ENCODE results near the gene SEC22A.

DNA sequence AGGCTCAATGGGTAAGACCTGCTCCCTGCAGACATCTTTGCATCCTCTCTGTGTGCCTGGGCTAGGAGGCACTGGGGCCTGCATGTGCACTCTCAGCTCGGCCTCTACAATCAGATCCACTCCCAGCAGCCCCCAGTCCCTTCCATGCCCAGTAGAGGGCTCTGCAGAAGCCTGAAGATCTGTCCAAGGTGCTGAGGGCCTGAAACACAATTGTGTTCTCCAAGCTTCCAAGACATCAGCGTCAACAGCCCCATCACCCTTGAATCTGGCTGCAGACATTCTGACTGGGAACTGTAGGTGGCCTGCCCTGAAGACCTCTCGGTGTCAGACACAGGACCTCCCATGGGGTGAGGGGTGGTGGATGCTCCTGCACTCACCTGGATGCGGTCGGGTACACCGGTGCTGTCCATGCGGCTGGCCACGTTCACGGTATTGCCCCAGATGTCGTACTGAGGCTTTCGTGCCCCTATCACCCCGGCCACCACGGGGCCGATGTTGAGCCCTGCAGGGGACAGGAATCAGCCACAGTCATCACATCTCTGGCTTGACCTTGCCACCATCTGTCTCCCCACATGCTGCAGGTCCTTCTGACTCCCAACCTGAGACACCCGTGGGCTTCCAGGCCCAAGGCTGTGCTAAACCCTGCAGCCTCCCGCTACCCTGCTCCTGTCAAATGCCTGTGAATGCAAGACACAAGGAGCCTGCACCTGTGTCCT lies 84.7 kb downstream of the SEC22A start:
- no peak for TF ChIP-seq POLR2A (IDR thresholded peaks at IDR 0.05)
- TF ChIP-seq, protein P1, sequence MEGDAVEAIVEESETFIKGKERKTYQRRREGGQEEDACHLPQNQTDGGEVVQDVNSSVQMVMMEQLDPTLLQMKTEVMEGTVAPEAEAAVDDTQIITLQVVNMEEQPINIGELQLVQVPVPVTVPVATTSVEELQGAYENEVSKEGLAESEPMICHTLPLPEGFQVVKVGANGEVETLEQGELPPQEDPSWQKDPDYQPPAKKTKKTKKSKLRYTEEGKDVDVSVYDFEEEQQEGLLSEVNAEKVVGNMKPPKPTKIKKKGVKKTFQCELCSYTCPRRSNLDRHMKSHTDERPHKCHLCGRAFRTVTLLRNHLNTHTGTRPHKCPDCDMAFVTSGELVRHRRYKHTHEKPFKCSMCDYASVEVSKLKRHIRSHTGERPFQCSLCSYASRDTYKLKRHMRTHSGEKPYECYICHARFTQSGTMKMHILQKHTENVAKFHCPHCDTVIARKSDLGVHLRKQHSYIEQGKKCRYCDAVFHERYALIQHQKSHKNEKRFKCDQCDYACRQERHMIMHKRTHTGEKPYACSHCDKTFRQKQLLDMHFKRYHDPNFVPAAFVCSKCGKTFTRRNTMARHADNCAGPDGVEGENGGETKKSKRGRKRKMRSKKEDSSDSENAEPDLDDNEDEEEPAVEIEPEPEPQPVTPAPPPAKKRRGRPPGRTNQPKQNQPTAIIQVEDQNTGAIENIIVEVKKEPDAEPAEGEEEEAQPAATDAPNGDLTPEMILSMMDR (IDR thresholded peaks at IDR 0.05): peak in 3 of 4 experiments; percentile 14 to 45 (median 26)
- no peak for TF ChIP-seq POLR2AphosphoS5 (IDR thresholded peaks at IDR 0.05)
- TF ChIP-seq EP300 (IDR thresholded peaks at IDR 0.05): no peak
